Activated gamma-delta T cell treated with Interleukin-2 at 50 U/mL for 16 hours (primary cell): ENCODE data around the gene LGALS9C.
"Not testable (repeated sequence)": the region's sequence is repeated elsewhere in the genome, so short reads cannot be mapped to it uniquely, and the experiment has no call there.

Source experiments
- DNase-seq: peaks from one replicate; pipeline ENCODE4 v3.0.0-alpha.2; 2020

The LGALS9C gene

DNA sequence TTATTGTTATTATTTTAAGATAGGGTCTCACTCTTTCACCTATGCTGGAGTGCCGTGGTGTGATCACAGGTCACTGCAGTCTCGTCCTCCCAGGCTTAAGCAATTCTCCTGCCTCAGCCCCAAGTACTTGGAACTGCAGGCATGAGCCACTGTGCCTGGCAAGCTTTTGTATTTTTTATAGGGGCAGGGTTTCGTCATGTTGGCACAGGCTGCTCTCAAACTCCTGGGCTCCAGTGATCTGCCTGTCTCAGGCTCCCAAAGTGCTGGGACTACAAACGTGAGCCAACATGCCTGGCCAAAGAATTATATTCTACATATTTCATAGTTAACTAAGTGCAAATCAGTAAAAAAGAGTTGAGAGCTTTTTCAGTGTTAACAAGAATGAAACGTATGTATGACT is 65.6 kb downstream of the LGALS9C start:
- not testable (repeated sequence) for DNase-seq

DNA sequence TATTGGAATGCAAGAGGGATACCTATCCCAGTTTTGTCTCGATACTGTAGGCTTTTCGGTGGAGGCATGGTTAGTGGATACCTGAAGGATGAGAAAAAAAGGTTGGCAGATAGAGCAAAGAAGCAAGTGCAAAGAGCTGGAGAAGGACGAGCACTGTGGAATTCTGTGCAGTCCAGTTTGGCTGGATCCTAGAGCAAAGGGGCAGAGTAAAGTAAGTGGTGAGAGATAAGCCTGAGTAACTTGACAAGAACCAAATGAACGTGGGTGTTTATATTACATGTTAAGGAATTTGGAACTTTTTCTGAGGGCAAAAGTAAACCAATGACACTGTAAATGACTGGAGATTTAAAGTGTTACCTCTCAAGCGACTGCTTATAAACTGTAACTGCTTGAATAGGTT is 66.3 kb downstream of the LGALS9C start:
- DNase-seq: not testable (repeated sequence)
